HG03045 (cell line): Measurements from ENCODE around the gene IGFBP5.

Source experiments
- ATAC-seq: cut with Tn5 transposase; IDR thresholded peaks from one replicate; pipeline ENCODE4 v1.9.1; 2021; ENCODE audit warnings: mild to moderate bottlenecking, moderate library complexity; ENCODE audit not compliant: unreplicated experiment

Gene IGFBP5

DNA sequence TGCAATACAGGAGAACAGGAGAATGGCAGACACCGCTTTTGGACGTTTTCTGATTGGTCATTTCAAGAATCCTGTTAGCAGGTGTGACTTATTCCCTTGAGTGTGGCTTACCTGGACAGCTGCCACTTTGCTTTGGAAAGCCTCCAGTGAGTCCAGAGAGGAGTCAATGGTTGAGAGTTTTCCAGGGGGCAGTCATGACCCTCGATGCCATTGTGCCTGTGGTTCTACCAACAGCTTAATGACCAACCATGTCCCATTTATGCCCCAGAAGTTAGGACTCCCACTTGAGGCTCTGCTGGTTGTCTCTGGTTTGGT is 49.8 kb downstream of the IGFBP5 start:
- no peak for ATAC-seq

- no peak for ATAC-seq
These were observed 50.3 kb downstream of the IGFBP5 start for GRCh38 chr2:216644842-216645635.

GRCh38 chr2:216643986-216644659 is 51.2 kb downstream of the IGFBP5 start:
- no peak for ATAC-seq

DNA sequence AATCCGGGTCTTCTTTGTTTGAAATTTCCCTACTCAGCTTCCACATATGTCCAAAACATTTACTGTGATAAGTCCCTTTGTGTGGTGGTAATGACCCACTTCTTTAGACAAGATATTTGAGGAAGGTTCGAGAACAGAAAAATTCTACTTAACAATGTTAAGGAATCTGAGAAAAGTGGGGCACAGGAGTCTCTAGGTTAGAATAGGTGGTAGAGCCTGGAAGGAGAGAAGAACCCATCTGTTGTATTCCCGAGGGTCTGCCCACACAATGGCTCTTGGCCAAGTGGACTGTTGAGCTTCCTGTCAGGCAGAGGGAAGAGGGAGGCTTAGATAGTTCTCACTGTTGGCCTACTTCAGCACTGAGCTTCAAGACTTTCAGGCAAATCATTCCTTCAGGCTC is 57.9 kb downstream of the IGFBP5 start:
- no peak for ATAC-seq

- no peak for ATAC-seq
These were observed 58.5 kb downstream of the IGFBP5 start for GRCh38 chr2:216636551-216637450.

DNA sequence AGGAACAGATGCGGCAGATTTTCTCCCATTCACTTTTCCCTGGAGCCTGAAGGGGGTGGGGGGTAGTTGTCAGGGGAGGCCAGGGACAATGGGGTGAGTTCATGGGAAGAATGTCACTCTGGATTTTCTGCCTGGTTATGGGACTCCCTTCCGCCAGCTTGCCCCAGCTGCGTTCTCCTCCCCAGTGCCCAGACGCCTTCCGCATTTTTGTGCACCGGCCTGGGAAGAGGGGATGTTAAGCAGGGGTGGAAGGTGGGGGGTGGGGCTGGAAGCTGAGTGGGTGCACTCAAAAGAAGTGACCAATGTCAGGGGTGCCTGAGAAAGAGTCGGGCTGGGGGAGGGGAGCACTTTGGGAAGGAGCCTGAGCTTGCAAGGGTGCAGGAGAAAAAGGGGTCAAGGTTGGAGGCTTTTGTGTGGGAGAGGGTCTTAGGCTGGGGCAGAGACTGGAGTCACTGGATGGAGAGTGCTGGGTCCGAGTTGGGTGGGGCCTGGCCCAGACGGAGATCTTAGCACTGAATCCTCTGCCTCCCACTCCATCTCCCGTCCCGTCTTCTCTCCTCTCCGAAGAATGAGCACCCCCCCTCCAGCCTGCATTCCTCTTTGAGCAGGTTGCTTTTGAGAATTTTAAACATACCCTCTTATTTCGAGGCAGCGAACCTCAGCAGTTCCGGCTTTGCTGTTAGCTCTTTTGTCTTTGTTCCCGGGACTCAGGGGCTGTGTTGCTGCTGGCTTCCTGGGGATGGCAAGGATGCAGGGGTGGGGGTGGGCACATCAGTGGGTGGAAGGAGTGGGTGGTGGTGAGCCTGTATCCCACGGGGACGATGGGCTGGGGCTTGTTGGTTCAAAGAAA is 59.4 kb downstream of the IGFBP5 start:
- ATAC-seq, result no peak

- ATAC-seq, result no peak
These were observed 60.2 kb downstream of the IGFBP5 start for GRCh38 chr2:216635171-216635570.

DNA sequence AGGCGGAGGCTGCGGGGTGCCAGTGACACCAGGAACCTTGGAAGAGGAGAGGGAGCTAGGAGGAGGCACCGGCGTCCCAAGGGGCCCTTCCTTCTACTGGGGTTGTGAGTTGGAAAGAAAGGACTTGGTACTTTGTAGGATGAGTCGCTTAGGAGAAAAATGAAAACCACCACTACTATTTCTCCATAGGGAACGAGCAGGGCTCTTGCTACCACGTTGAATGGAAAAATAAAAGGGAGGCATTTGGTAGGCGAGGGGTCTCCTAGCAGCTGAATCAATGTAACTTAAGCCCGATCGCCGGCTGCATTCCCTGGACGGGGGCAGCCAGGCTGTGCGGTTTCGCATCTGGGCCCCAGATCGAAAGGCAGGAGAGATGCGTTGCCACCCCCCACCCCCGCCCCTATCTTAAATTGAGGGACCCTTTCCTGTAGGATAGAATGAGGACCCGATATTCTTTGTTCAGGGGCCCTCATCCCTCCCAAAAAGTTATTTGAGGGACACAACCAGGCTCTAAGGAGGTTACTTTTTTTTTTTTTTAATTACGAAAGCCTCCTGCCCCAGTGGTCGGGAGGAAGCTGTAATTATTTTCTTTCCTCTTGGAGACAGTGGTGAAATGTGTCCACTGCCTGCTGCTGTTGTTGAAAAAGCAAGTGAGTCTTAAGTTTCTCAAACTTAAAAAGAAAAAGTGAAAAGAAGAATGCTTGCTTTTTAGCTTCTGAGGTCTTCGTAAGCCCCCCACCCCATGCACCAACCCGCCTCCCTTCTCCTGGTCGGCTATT is 60.8 kb downstream of the IGFBP5 start:
- no peak for ATAC-seq

DNA sequence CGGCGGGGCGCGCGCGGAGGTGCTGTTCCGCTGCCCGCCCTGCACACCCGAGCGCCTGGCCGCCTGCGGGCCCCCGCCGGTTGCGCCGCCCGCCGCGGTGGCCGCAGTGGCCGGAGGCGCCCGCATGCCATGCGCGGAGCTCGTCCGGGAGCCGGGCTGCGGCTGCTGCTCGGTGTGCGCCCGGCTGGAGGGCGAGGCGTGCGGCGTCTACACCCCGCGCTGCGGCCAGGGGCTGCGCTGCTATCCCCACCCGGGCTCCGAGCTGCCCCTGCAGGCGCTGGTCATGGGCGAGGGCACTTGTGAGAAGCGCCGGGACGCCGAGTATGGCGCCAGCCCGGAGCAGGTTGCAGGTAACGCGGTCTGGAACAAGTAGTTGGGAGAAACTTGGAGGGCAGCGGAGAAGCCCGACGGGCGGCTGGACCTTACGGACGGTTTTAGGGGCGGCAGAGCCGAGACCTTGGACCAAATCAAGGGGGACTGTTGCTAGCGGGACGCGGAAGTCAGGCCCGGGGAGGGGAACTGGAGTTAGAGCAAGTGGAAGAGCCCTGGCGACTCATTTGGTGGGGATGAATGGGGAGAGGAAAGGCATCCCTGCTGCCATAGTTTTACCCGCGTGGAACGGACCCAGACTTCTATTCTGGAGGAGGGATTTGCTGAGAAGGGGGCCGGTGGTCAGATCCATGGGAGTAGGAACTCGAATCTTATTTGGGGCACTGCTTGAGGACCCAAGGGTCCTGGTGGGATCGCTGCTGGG is 61.6 kb downstream of the IGFBP5 start:
- no peak for ATAC-seq

- ATAC-seq, result no peak
These were observed 62.3 kb downstream of the IGFBP5 start, which contains the start of gene IGFBP2 for GRCh38 chr2:216632952-216633615. Gene IGFBP2, plus strand, starts transcription at chr2:216633420. Its CDS starts 104 bp downstream, at chr2:216633524.

GRCh38 chr2:216632346-216632951 is 62.9 kb downstream of the IGFBP5 start:
- no peak for ATAC-seq

GRCh38 chr2:216629784-216630183 is 65.6 kb downstream of the IGFBP5 start:
- no peak for ATAC-seq

DNA sequence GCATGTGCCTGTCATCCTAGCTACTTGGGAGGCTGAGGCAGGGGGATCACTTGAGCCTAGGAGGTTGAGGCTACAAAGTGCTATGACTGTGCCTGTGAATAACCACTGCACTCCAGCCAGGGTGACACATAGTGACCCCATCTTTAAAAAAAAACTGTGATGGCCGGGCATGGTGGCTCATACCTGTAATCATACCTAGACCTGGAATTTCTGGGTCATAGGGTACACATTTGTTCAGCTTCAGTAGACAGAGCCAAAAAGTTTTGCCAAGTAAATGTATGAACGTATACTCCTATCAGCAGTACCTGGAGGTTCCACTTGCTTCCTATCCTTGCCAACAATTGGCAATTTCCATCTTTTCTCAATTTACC is 68.5 kb downstream of the IGFBP5 start:
- ATAC-seq, result no peak

DNA sequence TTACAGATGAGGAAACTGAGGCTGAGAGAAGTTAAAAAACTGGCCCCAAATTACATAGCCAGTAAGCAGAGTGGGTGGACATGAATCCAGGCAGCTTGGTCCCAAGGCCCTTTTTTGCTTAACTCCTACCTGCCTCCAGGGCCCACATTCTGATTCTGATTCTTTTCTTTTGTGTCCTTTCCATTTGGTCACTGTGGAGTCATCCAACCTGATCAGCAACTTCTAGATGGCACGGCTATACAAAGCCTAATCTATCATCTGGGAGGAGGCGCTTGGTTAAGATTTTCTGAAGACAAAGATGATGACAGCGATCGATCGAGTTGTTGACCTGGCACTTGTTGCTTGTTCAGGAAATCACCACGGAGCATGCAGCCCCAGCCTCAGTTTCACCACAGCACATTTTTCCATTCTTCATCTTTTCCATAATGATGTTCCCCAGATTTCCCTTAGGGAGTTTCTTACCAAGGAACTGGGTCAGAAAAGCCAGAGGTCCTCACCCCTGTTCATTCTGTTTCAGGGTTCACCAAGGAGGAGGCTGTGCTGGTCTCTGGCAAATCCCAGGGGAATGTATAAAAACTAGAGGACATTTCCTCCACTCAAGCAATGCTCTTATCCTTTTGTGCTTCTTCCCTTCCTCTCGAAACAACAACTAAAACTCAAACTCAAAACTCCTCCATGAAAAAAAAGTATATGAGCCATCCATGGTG is 69.0 kb downstream of the IGFBP5 start:
- ATAC-seq, result no peak

DNA sequence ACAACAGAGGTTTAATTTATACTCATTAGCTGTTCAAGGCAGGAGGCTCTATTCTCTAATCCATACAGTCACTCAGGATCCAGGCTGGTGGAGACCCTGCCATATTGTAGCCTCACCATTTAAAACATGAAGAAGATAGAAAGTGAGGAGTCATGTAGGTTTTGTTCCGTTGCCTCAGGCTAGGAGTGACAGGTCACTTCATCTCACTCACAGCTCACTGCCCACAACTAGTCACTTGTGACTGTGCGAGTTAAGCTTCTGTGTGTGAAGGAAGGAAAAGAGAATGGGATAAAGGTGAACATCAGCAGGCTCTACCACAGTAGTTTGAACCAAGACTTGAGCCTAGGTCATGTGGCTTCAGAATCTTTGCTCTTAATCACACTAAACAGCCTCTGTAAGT is 71.1 kb downstream of the IGFBP5 start:
- no peak for ATAC-seq

GRCh38 chr2:216622526-216622925 is 72.8 kb downstream of the IGFBP5 start:
- no peak for ATAC-seq
